Heart right ventricle (tissue), 16 donors: ENCODE results near the gene SLC25A3. TPM values are rescaled to one million over a fixed set of nuclear protein-coding genes. Genes with fewer than 3 reads are reported as not detected.

Experiments used
- ATAC-seq, 8 donors: fragments of 200-7000 bp; cut with Tn5 transposase; one replicate each; pipeline ENCODE4 v1.9.1; 2020; ENCODE audit warnings: mild to moderate bottlenecking in 8 of 8, moderate library complexity in 8 of 8, moderate number of reproducible peaks in 1 of 8
- DNase-seq, 2 donors: peaks; one replicate each; pipeline ENCODE4 v3.0.0-alpha.2; 2020
- H3K27ac ChIP-seq, 10 donors: fragments of 200-600 bp; sonication (generic) in 2 of 10; one replicate each; pipeline versions ENCODE4 v1.5.0 to v1.8.0; 2020 to 2022; ENCODE audit warnings: mild to moderate bottlenecking in 3 of 10
- H3K27me3 ChIP-seq, 7 donors: fragments of 200-600 bp; one replicate each; pipeline ENCODE4 v1.8.0; 2021 to 2022; ENCODE audit warnings: mild to moderate bottlenecking in 2 of 7
- H3K36me3 ChIP-seq, 9 donors: fragments of 200-600 bp; sonication (generic) in 1 of 9; one replicate each; pipeline versions ENCODE4 v1.5.0 to v1.8.0; 2020 to 2022; ENCODE audit warnings: mild to moderate bottlenecking in 2 of 9
- H3K4me1 ChIP-seq, 9 donors: fragments of 200-600 bp; sonication (generic) in 1 of 9; one replicate each; pipeline versions ENCODE4 v1.5.0 to v1.8.0; 2020 to 2022; ENCODE audit warnings: mild to moderate bottlenecking in 4 of 9
- H3K4me3 ChIP-seq, 10 donors: fragments of 200-600 bp; sonication (generic) in 2 of 10; one replicate each; pipeline versions ENCODE4 v1.5.0 to v1.8.0; 2020 to 2022; ENCODE audit warnings: mild to moderate bottlenecking in 7 of 10, moderate library complexity in 2 of 10
- H3K9me3 ChIP-seq, 11 donors: fragments of 200-600 bp in 10 of 11; sonication (generic) in 2 of 11; one replicate each; pipeline versions ENCODE4 v1.5.0 to v1.8.0; 2013 to 2022; ENCODE audit warnings: mild to moderate bottlenecking in 2 of 11, control low read depth in 1 of 11, moderate library complexity in 1 of 11
- CTCF ChIP-seq, 9 donors: fragments of 200-600 bp; sonication (generic) in 2 of 9; IDR thresholded peaks; one replicate each; pipeline versions ENCODE4 v1.5.0 to v1.8.0; 2021 to 2022; ENCODE audit warnings: antibody characterized with exemption in 9 of 9, mild to moderate bottlenecking in 5 of 9, moderate library complexity in 1 of 9
- WGBS, 2 donors: extraction: QIAGEN DNeasy Blood & Tissue Kit; methylation state at CpG; one replicate each; pipeline ENCODE4 v1.1.7; 2013; ENCODE audit warnings: inconsistent platforms in 1 of 2; 5-methylcytosine and 5-hydroxymethylcytosine counted together
- intact Hi-C, 10 donors: fragments of 100-400 bp; cut with DNase I; formaldehyde crosslinking; loops; one replicate each; pipeline versions ENCODE4 v1.11.1 to v1.14.2; 2022
- polyA plus RNA-seq, 2 donors: library from polyadenylated mRNA; stranded (reverse); fragments of 200-250 nt; gene quantifications; one replicate each; pipeline ENCODE4 v1.2.3, GENCODE V29; 2013
- total RNA-seq, 10 donors: library from RNA; stranded (reverse); fragmentation: NEBNext Ultra II Directional in 3 of 10; extraction: Animal tissue kit (Norgen Biotek cat#: 25700) in 3 of 10; gene quantifications; one replicate each; pipeline versions ENCODE4 v1.2.1 to v1.2.4, GENCODE V29; 2021 to 2023
- donor health status: Arrhythmogenic right ventricular cardiomyopathy.
- donor health status: ischemic (EF 13 %, LVEDD 7.1; RV severe dilation, severe dysfunction).
- donor health status: healthy with polysubstance abuse.
- donor health status: DM: no; HTN: yes; CAD: no.
- donor health status: DM: no; HTN: no; CAD: no.
- donor health status: ischemic (EF 25% LVEDD 6.9; RV normal size, moderate dysfunction).
- donor health status: ischemic (EF 25% LVEDD 5.7; RV mildly dilated, moderate dysfunction).
- donor health status: healthy.
- donor health status: DM: yes; HTN: yes; CAD: no.
- donor health status: Ischemic cardiomyopathy.
- donor health status: ischemic (EF 35%, LVEDD 5.7; RV mildly dilated, moderate dysfunction).
- donor health status: nonischemic (EF 11% LVEDD 7.7; RV severe dilation, severe dysfunction).
- donor health status: DM: yes; HTN: yes; CAD: no.
- donor health status: PGD.
- donor health status: ischemic (EF 29% LVEDD 5.4; RV normal size, mild dysfunction).
- donor health status: nonischemic (EF 23%, LVEDD 6.1; RV moderate dilation, normal function).

The SLC25A3 gene
- total and polyA plus RNA-seq, 12 donors, result 742 to 2,142 (median 1,683) TPM

GRCh38 chr12:98618952-98619351 is 25.5 kb downstream of the SLC25A3 start:
- WGBS, 2 donors, result 57 to 62% methylated on average over 4 of the region's 4 CpGs
- H3K4me1 ChIP-seq, result peaks cover 0 to 30% (median 0%) of the 10 kb centered on the region in 9 donors
- peak overlapping the region in 2 of 10 donors; percentile 1 to 37 for H3K27ac ChIP-seq

GRCh38 chr12:98635657-98636323 is 42.3 kb downstream of the SLC25A3 start:
- 79 to 83% methylated on average over 4 of the region's 4 CpGs for WGBS, 2 donors

More at GRCh38 chr12:98618952-98619351, 25.5 kb downstream of the SLC25A3 start:
- Histone ChIP-seq H3K27me3 (no peaks in the 10 kb centered on the region), H3K9me3 (no peaks in the 10 kb centered on the region), H3K4me3 (peak overlapping the region in 1 of 10 donors; percentile 9), H3K36me3 (no peaks in the 10 kb centered on the region)
- no peak for TF ChIP-seq CTCF (IDR thresholded peaks at IDR 0.05)
- peak in 6 of 8 donors; percentile 45 to 76 (median 61) for ATAC-seq
- no peak for DNase-seq
- intact Hi-C loops, result no loop called here

GRCh38 chr12:98637068-98637467 is 43.6 kb downstream of the SLC25A3 start:
- Histone ChIP-seq H3K27ac (no peak overlapping the region), H3K36me3 (peaks cover 0 to 16% (median 0%) of the 10 kb centered on the region in 9 donors), H3K9me3 (no peaks in the 10 kb centered on the region), H3K27me3 (no peaks in the 10 kb centered on the region), H3K4me3 (no peak overlapping the region), H3K4me1 (peaks cover 0 to 35% (median 5%) of the 10 kb centered on the region in 9 donors)
- ATAC-seq (no peak), DNase-seq (no peak)
- intact Hi-C loops, result no loop called here
- TF ChIP-seq CTCF (IDR thresholded peaks at IDR 0.05), result no peak
- WGBS, 2 donors, result 85 to 88% methylated on average over 2 of the region's 2 CpGs

More at GRCh38 chr12:98635657-98636323, 42.3 kb downstream of the SLC25A3 start:
- no peak for TF ChIP-seq CTCF (IDR thresholded peaks at IDR 0.05)
- H3K4me1 ChIP-seq, result peaks cover 0 to 33% (median 5%) of the 10 kb centered on the region in 9 donors
- no peak overlapping the region for H3K27ac ChIP-seq
- intact Hi-C loops, result no loop called here
- no peak for DNase-seq
- H3K27me3 ChIP-seq, result no peaks in the 10 kb centered on the region
- no peak for ATAC-seq
- H3K4me3 ChIP-seq, result no peak overlapping the region
- peaks cover 0 to 23% (median 0%) of the 10 kb centered on the region in 9 donors for H3K36me3 ChIP-seq
- no peaks in the 10 kb centered on the region for H3K9me3 ChIP-seq

- intact Hi-C loops, result no loop called here
- WGBS, 2 donors, result 93 to 97% methylated on average over 2 of the region's 2 CpGs
These were observed 44.5 kb downstream of the SLC25A3 start for GRCh38 chr12:98638009-98638408.

More at GRCh38 chr12:98638009-98638408, 44.5 kb downstream of the SLC25A3 start:
- ATAC-seq, result no peak
- DNase-seq, result no peak
- Histone ChIP-seq H3K27ac (no peak overlapping the region), H3K27me3 (no peaks in the 10 kb centered on the region), H3K4me3 (no peak overlapping the region), H3K36me3 (peaks cover 0 to 9% (median 0%) of the 10 kb centered on the region in 9 donors), H3K4me1 (peaks cover 0 to 38% (median 7%) of the 10 kb centered on the region in 9 donors), H3K9me3 (no peaks in the 10 kb centered on the region)
- no peak for TF ChIP-seq CTCF (IDR thresholded peaks at IDR 0.05)
